Epithelial cell of prostate (primary cell): ENCODE data around the gene RFWD3.
A peak's percentile ranks its signal among the peaks of the same experiment; 100 is the strongest.
"Not testable (repeated sequence)": the region's sequence is repeated elsewhere in the genome, so short reads cannot be mapped to it uniquely, and the experiment has no call there.

Experiments
- DNase-seq: peaks from one replicate; pipeline ENCODE4 v3.0.0-alpha.2; 2011; ENCODE audit warnings: low read depth, low spot score
- H3K27ac ChIP-seq: fragments of 450-650 bp; 2 replicates; pipeline ENCODE4 v1.5.1; 2017; ENCODE audit warnings: mild to moderate bottlenecking

The RFWD3 gene

DNA sequence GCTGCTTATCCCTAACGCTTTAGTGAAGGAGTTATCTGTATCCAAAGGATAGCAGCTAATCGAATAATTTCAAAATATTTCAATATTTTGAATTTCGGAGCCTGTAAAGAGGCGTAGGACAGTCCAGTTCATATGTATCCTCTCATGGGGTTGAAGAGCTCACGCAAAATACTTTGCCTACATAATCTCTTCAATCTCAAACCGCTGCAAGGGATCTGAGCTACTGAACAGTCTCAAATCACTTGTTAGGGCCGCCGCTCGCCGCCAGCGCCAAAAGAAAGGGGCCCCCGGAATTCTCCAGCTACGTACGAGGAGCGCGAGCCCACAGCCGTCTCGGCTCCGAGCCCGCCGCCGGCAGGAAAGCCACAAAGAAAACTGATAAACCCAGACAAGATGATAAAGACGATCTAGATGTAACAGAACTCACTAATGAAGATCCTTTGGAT lies 601 bp upstream of the RFWD3 start:
- DNase-seq, result no peak
- no peak overlapping the region for H3K27ac ChIP-seq

DNA sequence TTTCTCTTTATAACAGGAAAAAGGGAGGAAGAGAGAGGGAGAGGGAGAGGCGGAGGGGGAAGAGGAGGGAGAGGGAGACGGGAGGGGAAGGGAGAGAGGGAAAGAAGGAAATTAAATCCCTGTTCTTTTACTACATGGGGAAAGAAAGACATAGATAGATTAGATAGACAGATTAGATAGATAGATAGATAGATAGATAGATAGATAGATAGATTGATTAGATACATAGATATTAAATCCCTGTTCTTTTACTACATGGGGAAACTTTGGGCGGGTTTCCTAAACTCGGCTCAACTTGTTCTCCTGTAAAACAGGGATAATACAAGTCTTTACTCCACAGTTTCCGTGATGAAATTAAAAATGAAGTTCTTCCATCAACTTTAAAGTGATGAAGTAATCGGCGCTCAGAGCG lies 661 bp downstream of the RFWD3 start:
- DNase-seq, result no peak
- peak overlapping the region; percentile 44 for H3K27ac ChIP-seq

DNA sequence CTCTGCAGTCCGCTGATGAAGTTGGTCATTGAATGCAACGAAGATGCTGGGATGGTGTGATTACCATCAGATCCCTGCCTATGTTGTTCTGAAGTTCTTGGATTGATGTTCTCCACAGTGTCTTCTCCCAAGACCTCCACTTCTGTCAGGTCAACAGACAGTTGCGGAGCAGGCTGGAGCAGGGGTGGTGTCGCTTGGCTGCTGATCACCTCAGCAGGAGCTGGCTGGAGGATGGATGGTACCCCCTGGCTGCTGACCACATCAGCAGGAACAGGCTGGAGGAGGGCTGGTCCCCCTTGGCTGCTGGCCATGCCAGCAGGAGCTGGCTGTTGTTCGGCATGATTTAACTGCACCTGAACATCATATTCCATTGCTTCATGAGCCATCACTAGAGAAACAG lies 5.6 kb downstream of the RFWD3 start:
- no peak overlapping the region for H3K27ac ChIP-seq

DNA sequence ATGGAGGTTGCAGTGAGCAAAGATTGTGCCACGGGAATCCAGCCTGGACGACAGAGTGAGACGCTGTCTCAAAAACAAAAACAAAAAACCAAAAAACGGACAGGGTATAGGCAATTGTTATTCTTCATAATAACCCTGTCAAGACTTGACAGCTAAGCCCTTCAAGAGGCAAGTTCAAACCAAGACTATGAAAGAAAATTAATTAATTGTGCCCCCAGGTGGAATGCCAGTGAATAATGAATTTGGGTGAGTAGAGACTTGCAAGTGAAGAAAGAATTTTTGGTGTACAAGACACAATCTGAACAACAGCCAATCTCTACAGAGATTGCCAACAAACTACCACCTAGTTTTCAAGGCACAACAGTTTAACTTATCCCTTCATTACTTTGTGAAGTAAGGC lies 6.3 kb downstream of the RFWD3 start:
- no peak for DNase-seq
- no peak overlapping the region for H3K27ac ChIP-seq

More for the DNA sequence above, 5.6 kb downstream of the RFWD3 start:
- no peak for DNase-seq

DNA sequence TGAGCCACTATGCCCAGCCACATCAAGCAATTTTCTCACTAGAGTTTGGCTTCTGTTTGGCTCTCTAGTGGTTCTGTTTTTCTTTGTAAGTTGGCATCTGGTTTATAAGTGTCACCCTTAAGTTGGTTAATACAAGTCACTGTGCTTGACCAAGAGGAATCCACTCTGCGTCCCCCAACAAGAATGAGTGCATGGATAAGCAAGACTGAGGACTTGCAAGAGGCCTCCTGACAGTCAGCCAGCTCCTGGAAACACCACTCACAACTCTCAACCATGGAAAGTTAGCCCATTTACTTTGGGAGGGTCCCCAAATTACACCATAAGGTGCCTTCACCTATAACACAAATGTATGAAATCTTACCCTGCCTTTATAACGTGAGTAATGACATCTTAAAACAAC lies 7.6 kb downstream of the RFWD3 start:
- H3K27ac ChIP-seq, result no peak overlapping the region
- no peak for DNase-seq

DNA sequence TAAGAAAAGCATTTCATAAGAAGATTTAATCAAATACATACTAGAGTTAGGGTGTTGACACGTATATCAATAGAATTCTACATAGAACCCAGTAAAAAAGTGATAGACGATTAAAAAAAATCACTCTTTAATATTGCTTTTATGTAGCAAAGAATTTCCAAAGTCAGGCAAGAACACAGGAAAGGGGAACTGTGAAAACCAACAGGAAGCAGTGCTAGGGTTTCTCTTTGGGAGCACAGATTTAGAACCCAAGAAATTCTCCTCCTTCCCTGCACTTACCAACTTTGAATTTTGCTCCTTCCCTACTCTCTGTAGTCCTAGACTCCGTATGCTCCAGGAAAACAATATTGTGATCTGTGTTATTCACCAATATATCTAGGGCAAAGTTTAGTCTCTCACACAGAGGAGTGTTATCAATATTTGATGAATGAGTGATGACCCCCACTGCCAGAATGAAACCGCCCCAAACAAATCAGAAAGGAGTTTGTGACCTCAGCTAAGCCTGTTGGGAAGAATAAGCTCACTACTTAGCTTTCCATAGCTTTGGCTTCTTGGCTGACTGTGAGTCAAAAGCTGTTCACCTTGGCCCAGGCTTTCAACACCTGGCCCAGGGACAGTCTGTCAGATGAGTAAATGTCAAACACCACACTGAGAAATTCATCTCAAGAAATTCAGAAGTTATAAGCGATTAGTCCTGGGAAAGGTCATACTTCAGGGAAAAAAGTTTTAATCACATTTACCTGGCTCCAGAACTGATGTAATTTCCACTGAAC lies 8.6 kb downstream of the RFWD3 start:
- no peak overlapping the region for H3K27ac ChIP-seq
- DNase-seq, result no peak

DNA sequence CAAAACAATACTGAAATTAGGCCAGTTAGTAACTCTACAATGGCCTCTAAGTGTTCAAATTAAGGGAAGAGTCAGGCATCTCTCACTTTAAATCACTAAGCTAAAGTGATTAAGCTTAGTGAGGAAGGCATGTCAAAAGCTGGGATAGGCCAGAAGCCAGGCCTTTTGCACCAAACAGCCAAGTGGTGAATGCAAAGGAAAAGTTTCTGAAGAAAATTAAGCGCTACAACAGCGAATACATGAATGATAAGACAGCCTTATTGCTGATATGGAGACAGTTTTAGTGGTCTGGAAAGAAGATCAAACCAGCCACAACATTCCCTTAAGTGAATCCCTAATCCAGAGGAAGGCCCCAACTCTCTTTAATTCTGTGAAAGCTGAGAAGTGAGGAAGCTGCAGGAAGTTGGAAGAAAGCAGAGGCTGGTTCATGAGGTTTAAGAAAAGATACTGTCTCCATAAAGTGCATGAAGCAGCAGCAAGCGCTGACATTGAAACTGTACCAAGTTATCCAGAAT lies 12.1 kb downstream of the RFWD3 start:
- no peak overlapping the region for H3K27ac ChIP-seq
- no peak for DNase-seq

DNA sequence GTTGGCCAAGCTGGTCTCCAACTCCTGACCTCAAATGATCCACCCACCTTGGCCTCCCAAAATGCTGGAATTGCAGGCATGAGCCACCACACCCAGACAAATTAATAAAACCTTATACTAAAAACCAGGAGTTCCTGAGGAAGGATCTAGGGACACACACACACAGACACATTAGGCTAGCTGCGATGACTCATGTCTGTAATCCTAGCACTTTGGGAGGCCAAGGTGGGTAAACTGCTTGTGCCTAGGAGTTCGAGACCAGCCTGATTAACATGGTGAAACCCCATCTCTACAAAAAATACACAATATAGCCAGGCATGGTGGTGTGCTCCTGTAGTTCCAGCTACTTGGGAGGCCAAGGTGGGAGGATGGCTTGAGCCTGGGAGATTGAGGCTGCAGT lies 13.8 kb downstream of the RFWD3 start:
- H3K27ac ChIP-seq, result peak overlapping the region; percentile 13
- DNase-seq, result not testable (repeated sequence)

DNA sequence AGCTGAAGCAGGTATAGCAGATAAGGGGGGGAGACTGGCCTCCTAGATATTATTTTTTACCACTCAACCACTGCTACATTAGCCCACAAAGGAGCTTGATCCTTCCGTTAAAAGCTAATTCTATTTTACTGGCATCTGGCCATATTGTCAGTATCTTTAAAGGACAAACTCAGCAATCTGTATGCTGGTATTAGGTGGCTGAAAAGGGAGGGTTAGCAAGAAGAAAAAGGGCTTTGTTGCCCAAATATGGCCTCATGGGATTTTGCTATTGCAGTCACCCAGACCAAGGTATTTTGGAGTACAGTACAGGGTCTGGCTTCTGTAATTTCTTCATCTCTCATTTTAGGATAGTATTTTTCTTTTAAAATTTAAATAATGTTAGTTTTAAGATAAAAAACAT lies 14.4 kb downstream of the RFWD3 start:
- DNase-seq, result no peak
- peak overlapping the region; percentile 13 for H3K27ac ChIP-seq

DNA sequence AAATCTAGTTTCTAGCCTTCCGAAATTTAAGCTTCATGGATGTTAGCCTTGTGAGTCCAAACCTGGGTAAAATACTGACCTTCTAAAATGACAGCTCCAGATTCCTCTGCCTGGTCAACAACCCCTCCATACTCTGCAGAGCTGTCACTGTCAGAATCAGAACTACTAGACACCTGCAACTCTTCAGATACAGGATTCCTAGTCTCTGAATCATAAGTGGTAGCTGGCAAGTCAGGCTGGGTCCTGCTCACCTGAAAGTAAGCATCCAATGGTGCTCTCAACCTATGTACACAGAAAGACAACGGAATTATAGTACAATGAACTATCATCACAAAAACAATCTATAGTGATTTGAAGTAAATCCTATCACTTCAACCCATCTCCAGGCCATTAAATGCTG lies 14.8 kb downstream of the RFWD3 start:
- peak overlapping the region; percentile 13 for H3K27ac ChIP-seq
- DNase-seq, result peak; percentile 14

DNA sequence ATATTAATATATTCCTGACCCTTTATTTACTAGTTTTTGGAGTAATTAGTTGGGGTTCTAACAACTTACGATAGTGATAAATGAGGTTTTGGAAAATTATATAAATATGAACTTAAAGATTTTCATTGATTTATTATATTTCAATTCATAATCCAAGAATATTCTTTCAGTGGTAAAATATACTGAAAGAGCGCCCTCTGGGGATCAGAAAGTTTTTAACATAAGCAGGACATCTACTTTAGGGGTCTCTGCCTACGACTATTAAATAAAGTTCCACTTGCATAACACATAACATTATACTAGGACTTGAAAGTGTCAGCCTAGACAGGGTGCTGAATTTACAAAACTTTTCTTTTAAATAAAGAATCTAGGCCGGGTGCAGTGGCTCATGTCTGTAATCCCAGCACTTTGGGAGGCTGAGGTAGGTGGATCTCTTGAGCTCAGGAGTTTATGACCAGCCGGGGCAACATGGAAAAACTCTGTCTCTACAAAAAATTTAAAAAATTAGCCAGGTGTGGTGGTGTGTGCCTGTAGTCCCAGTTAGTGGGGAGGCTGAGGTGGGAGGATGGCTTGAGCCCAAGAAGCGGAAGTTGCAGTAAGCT lies 15.6 kb downstream of the RFWD3 start:
- H3K27ac ChIP-seq, result no peak overlapping the region
- no peak for DNase-seq

DNA sequence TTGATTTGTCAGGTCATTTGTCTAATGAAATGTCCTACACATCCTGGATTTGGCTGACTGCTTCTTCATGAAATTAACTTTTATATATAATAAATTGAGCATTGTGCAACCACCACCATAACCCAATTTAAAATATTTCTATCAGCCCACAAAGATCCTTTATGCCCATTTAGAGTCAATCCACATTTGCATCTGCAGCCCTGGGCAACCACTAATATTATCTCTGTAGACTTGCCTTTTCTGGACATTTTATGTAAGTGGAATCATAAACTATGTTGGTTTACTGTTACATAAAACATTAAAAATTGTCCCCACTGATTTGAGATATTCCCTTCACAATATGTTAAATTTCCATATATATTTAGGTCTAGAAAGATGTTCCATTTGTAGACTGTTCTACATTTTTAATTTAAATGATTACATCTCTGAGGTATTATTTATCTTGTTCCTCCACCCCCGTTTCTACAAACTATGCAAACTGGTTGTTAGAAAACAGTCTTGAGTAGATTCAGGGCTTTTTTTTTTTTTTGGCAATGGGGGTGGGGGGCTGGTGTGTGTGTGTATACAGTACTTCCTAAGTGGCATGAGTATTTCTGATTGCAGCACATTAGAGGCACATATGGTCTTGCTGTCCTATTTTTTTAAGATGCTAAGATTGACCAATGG lies 16.7 kb downstream of the RFWD3 start:
- no peak overlapping the region for H3K27ac ChIP-seq
- no peak for DNase-seq

DNA sequence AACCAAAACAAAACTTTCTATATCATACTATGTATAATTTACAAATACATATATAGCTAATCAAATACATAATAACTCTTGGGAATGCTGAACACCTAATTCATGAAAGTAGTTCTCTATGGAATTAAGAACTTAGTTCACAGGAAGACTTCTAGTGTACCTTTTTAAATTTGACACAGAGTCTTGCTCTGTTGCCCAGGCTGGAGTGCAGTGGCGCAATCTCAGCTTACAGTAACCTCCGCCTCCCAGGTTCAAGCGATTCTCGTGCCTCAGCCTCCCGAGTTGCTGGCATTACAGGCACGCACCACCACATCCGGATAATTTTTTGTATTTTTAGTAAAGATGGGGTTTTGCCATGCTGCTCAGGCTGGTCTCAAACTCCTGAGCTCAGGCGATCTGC lies 24.7 kb downstream of the RFWD3 start:
- H3K27ac ChIP-seq, result no peak overlapping the region
- no peak for DNase-seq

DNA sequence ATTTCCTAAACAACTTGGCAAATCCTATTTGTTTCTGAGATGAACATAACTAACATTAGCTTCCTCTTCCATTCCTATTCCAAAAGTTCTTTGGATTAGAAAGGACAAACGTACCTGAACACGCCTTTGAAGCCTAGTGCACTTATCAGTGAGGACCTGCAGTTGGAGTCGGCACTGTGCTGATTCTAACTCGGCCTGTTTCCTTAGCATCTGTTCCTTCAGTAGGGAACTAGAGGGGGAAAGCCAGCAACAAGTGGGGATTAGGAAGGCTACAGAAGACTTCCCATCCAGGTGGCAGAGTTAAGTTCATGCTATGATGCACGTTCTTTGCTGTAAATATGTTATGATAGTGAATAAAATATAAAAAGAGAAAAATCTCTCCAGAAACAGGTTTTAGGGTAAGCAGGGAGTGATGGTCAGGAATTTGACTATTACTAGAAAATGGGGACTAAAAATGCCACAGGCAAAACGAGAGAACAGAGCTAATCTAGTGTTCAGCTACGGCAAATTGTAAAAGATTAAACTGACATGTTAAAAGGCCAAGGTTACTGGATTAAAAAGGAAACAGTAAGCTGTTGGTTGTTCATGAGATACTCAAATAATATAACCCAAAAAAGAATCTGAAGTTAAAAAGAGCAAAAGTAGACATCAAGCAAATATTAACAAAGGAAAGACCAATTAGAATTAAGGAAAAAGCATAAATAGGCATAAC lies 28.8 kb downstream of the RFWD3 start:
- no peak overlapping the region for H3K27ac ChIP-seq
- DNase-seq, result no peak

DNA sequence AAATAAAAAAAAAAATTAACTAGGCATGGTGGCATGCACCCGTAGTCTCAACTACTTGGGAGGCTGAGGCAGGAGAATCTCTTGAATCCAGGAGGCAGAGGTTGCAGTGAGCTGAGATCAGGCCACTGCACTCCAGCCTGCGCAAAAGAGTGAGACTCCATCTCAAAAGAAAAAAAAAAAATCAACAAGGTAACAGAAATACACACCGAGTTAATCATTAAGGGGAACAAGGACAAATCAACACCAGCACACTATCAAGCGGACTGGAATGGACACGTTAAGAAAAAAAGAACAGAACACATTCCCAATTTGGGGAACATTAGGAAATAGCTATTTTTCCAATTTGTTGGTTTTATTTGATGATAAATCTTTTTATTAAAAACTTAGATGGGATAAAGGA lies 31.4 kb downstream of the RFWD3 start:
- DNase-seq, result no peak
- H3K27ac ChIP-seq, result no peak overlapping the region

DNA sequence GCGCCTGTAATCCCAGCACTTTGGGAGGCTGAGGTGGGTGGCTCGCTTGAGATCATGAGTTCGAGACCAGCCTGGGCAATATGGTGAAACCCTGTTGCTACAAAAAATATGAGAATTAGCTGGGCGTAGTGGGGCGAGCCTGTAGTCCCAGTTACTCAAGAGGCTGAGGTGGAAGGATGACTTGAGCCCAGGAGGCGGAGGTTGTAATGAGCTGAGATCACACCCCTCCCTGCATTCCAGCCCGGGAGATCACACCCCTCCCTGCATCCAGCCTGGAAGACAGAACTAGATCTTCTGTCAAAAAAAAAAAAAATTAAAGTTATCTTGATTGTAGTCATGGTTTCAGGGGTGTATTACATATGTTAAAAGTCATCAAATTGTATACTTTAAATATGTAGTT lies 33.0 kb downstream of the RFWD3 start:
- DNase-seq, result no peak
- H3K27ac ChIP-seq, result peak overlapping the region; percentile 45

DNA sequence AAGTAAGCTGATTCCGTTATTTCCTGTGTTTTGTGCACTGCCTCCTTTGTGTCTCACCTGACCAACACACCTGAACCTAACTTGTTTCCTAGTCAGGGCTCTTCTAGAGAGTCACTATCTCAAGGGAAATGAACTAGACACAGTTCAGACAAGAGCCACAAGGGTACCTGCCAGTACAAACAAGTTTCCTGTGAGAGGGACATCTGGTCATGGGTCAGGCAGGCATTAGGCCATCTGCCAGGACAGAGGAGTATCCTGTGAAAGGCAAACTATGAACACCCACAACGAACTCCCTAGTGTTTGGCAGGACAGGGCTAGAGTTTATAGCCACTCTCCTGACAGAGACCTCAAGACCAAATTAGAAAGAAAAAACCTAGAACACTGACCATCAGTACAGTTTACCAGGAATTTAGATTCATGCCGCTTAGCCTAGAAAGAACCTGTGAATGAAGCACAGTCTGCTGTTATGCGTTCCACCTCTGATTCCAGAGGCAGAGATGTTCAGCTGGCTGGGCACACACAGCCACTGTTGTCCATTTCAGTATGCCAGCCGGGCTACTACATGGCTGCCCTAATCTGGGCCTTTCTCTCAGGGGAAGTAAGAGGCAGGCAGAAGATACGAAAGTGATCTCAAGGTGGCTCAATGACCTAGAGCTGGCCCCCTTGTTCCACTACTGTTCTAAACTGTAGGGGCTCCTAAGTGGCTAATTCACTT lies 39.0 kb downstream of the RFWD3 start:
- DNase-seq, result no peak
- H3K27ac ChIP-seq, result peak overlapping the region; percentile 11

DNA sequence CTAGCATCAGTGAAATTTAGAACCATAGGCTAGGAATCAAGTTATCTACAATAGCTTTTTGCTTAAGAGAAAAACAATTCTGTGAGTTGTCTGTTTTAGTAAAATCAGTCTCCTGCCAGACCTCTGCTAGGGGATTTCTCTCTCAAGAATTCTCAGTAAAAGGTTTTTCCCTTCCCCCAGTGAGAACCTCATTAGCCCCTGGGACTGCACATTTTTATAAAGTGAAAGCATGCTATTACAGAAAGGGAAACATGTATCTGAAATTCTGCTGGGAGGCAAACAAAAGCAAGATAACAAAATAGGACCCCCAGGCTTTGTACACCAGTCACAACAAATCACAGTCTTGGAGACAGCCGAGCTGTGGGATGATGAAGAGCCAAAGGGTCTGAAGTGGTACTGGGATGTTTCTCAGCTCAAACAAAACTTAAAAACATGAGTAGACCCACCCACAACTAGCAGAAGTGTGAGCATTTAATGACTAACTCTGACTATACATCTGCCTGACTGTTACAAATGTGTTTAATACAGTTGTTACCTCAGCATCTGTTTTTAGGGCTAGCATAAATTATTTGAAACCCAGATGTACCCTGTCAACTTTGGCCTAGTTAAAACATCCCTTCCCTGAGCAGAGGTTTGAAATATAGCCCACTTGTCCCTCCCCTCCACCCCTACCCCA lies 39.8 kb downstream of the RFWD3 start:
- peak overlapping the region; percentile 11 for H3K27ac ChIP-seq
- DNase-seq, result no peak

DNA sequence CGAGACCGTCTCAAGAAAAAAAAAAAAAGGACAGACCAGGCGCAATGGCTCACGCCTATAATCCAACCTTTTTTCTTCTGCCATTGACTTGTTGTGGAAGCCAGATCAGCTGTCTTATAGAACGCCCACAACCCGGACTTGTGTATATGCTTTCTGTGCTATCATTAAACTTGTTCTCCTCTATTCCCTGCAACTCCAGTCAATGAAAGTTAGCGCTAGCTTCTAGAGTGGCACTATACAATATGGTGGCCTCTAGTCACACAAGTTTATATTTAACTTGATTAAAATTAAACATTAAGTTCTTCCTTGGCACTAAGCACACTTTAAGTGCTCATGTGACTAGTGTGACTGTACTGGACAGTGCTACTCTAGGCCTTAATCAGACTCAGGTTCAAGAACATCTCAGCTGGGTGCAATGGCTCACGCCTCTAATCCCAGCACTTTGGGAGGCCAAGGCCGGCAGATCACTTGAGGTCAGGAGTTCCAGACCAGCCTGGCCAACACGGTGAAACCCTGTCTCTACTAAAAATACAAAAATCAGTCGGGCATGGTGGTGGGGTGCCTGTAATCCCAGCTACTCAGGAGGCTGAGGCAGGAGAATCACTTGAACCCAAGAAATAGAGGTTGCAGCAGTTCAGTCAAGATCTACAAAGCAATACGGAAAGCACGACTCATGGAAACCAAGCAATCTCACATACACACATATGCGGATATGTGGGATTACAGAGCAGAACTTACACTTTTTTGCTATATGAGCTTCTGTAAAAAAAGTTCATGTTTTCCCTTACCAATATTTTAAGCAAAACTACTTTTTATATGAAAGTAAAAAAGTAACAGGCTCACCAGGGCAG lies 41.0 kb downstream of the RFWD3 start:
- DNase-seq, result no peak
- no peak overlapping the region for H3K27ac ChIP-seq
